HG03060 (cell line): ENCODE results near the gene CMBL.
"Not testable (repeated sequence)": the region's sequence is repeated elsewhere in the genome, so short reads cannot be mapped to it uniquely, and the experiment has no call there.

Experiments
- ATAC-seq: cut with Tn5 transposase; IDR thresholded peaks from one replicate; pipeline ENCODE4 v1.9.1; 2021; ENCODE audit warnings: low read depth, moderate number of reproducible peaks; ENCODE audit not compliant: unreplicated experiment

Gene CMBL

GRCh38 chr5:10307206-10308148 lies at the start of gene CMBL:
Gene CMBL, minus strand, starts transcription at chr5:10307902. Its CDS starts 17,140 bp downstream, at chr5:10290762.
- peak; percentile 51 for ATAC-seq

GRCh38 chr5:10355071-10355889 lies 47.6 kb upstream of the CMBL start:
- ATAC-seq = no peak

GRCh38 chr5:10354048-10354872 lies 46.6 kb upstream of the CMBL start:
- no peak for ATAC-seq

- peak; percentile 79 for ATAC-seq
Measured at GRCh38 chr5:10353241-10354047, 45.7 kb upstream of the CMBL start, which contains the start of gene MARCHF6. Gene MARCHF6, plus strand, starts transcription at chr5:10353695. Its CDS starts 204 bp downstream, at chr5:10353899.

GRCh38 chr5:10352430-10353240 lies 44.9 kb upstream of the CMBL start:
- ATAC-seq = peak; percentile 6

GRCh38 chr5:10351919-10352318 lies 44.2 kb upstream of the CMBL start:
- ATAC-seq = no peak

- ATAC-seq = no peak
Measured at GRCh38 chr5:10351199-10351905, 43.6 kb upstream of the CMBL start.

GRCh38 chr5:10348258-10348657 lies 40.6 kb upstream of the CMBL start:
- ATAC-seq = no peak

GRCh38 chr5:10344461-10345106 lies 36.9 kb upstream of the CMBL start:
- ATAC-seq = not testable (repeated sequence)

GRCh38 chr5:10343486-10343885 lies 35.8 kb upstream of the CMBL start:
- ATAC-seq = no peak

- ATAC-seq = no peak
Measured at GRCh38 chr5:10339958-10340357, 32.3 kb upstream of the CMBL start.

GRCh38 chr5:10339058-10339811 lies 31.5 kb upstream of the CMBL start:
- no peak for ATAC-seq

- no peak for ATAC-seq
Measured at GRCh38 chr5:10338686-10339057, 31.0 kb upstream of the CMBL start.

GRCh38 chr5:10337986-10338385 lies 30.3 kb upstream of the CMBL start:
- ATAC-seq = no peak

GRCh38 chr5:10337107-10337506 lies 29.4 kb upstream of the CMBL start:
- ATAC-seq = no peak

GRCh38 chr5:10335711-10336470 lies 28.2 kb upstream of the CMBL start:
- ATAC-seq = no peak
